Effector memory CD8-positive, alpha-beta T cell (primary cell): ENCODE data around the gene VTI1A.

Source experiments
- ATAC-seq: fragments of 150-1000 bp; cut with Tn5 transposase; replicated peaks from 2 replicates; pipeline ENCODE4 v1.10.0; 2021; ENCODE audit warnings: mild to moderate bottlenecking, moderate library complexity
- DNase-seq, 3 experiments: peaks; one replicate each; pipeline ENCODE4 v3.0.0; 2021
- H3K27ac Mint-ChIP-seq, 2 donors: one replicate each; pipeline ENCODE4 v1.8.0; 2022; ENCODE audit warnings: mild to moderate bottlenecking in 2 of 2, mixed read lengths in 2 of 2, moderate library complexity in 2 of 2
- H3K27me3 Mint-ChIP-seq, 2 donors: one replicate each; pipeline ENCODE4 v1.8.0; 2022; ENCODE audit warnings: mixed read lengths in 2 of 2
- H3K36me3 Mint-ChIP-seq: one replicate; pipeline ENCODE4 v1.8.0; 2022; ENCODE audit warnings: mild to moderate bottlenecking, moderate library complexity, mixed read lengths; ENCODE audit not compliant: insufficient read depth
- H3K4me1 Mint-ChIP-seq, 2 donors: one replicate each; pipeline ENCODE4 v1.8.0; 2022; ENCODE audit warnings: low read depth in 2 of 2, mixed read lengths in 2 of 2
- H3K4me3 Mint-ChIP-seq, 2 donors: one replicate each; pipeline ENCODE4 v1.8.0; 2022; ENCODE audit warnings: mild to moderate bottlenecking in 2 of 2, mixed read lengths in 2 of 2, moderate library complexity in 2 of 2
- H3K9me3 Mint-ChIP-seq, 2 donors: one replicate each; pipeline ENCODE4 v1.8.0; 2022; ENCODE audit warnings: mixed read lengths in 2 of 2

VTI1A gene

DNA sequence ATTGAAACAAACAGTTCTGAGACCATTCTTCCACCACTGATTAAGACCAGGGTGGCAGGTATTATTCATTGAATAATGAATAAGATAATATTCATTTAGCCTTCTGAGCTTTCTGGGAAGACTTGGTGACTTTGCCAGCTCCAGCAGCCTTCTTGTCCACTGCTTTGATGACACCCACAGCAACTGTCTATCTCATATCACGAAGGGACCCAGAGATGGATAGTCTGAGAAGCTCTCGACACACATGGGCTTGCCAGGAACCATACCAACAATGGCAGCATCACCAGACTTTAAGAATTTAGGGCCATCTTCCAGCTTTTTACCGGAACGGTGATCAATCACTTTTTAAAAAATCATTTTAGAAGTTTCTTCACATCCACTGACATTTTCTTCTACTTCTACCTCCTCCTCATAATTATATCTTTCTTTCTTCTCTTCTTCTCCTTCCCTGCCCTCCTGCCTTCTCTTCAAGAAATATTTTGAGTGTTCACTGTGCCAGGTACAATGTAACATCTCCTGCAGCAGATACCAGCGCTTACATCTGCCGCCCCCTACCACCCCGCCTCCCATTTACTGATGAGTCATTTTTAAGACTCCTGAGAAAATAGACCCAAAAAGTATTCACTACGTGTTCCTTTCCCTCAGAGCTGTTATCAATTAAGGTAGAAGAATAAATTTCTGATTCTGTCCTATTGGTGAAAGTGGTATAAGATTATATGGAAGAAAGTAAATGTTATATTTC lies 101.7 kb downstream of the VTI1A start:
- Mint-ChIP-seq H3K36me3 (peaks cover 4% of the 10 kb centered on the region), H3K27ac (no peak overlapping the region), H3K9me3 (no peaks in the 10 kb centered on the region), H3K4me1 (peaks cover 5 to 8% of the 10 kb centered on the region in 2 donors), H3K27me3 (no peaks in the 10 kb centered on the region), H3K4me3 (no peak overlapping the region)
- DNase-seq, result no peak
- ATAC-seq, result no peak

DNA sequence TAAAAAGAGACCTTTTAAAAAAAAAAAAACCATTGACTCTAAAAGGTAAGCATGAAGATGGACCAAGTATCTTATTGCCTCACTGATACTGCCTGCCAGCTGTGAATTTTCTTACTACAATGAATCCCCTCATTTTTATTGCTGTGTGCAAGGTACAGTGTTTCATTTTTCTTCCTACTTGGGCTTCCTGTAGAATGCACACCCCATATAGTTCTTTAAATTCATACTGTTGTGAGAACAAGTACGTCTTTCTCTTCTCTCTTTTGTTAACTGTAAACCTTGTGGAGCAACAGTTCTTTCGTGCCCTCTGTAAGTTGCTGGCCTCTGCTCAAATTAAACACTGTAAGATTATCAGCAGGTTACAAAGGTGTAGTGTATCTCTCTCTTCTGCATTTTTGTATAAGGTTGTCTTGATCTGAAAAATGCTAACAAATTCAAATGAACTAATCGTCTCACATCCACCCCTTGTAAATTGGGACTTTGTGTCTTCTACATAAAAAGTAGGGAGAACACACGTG lies 105.6 kb downstream of the VTI1A start:
- Mint-ChIP-seq H3K9me3 (no peaks in the 10 kb centered on the region), H3K27me3 (no peaks in the 10 kb centered on the region)
- ATAC-seq, result no peak

DNA sequence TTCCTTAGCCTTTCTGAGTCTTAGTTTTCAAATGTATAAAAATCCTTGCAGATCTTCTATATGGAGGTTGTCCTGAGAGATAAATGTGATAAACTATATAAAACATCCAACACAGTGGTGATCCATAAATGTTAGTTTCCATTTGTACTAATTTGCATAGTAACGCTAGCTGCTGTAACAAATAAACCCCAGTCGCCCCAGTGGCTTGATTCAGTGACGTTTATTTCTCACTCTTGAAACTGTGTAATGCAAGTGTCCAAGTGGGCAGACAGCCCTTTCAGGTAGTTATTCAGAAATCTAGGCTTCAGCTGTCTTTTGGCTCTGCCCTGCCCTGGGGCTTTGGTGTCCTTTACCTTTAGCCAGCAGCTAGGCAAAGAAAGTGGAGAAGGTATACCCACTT lies 106.3 kb downstream of the VTI1A start:
- ATAC-seq, result no peak
- DNase-seq, result no peak
- Mint-ChIP-seq H3K36me3 (peaks cover 4% of the 10 kb centered on the region), H3K4me3 (no peak overlapping the region), H3K9me3 (no peaks in the 10 kb centered on the region), H3K27ac (no peak overlapping the region), H3K27me3 (no peaks in the 10 kb centered on the region), H3K4me1 (peaks cover 0 to 3% of the 10 kb centered on the region in 2 donors)

More for the DNA sequence above, 105.6 kb downstream of the VTI1A start:
- peaks cover 4% of the 10 kb centered on the region for H3K36me3 Mint-ChIP-seq
- H3K27ac Mint-ChIP-seq, result no peak overlapping the region
- no peak for DNase-seq
- H3K4me1 Mint-ChIP-seq, result peaks cover 0 to 3% of the 10 kb centered on the region in 2 donors
- no peak overlapping the region for H3K4me3 Mint-ChIP-seq

DNA sequence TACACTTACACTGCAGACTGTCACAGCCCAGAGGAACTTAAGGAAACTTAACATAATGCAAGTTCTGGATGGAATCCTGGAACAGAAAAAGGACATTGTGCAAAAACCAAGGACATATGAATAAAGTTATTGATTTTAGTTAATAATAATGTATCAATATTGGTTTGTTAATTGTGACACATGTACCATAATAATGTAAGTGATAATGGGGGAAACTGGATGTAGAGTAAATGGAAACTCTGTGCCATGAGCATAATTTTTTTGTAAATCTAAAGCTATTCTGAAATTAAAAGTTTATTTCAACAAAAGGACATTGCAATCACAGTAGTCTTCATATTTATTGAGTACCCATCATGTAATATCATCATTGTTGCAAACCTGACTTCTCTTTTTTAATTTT lies 107.2 kb downstream of the VTI1A start:
- no peak for DNase-seq
- no peak for ATAC-seq
- no peaks in the 10 kb centered on the region for H3K9me3 Mint-ChIP-seq
- H3K4me1 Mint-ChIP-seq, result peaks cover 0 to under 1% of the 10 kb centered on the region in 2 donors
- H3K4me3 Mint-ChIP-seq, result no peak overlapping the region
- H3K27ac Mint-ChIP-seq, result no peak overlapping the region
- H3K36me3 Mint-ChIP-seq, result peaks cover 4% of the 10 kb centered on the region
- no peaks in the 10 kb centered on the region for H3K27me3 Mint-ChIP-seq

DNA sequence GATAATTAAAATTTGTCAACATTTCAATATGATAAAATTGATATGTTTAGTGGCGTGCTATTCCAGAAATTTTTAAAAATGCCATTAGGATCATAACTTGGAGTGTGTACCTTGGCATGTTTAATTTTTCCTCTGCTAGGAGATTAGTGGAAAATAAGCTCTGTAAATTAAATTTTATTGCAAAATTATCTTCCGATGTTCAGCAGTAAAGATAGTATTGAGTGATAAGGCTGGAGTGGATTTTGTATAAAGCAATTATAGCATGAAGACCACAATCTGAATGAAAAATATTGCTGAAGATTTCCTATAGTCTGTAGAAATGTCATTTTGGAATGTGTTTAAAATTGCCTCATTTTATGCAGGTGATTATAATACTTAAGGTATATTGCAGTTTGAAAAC lies 110.2 kb downstream of the VTI1A start:
- ATAC-seq (no peak), DNase-seq (no peak)
- Mint-ChIP-seq H3K9me3 (no peaks in the 10 kb centered on the region), H3K36me3 (no peaks in the 10 kb centered on the region), H3K27ac (no peak overlapping the region), H3K4me3 (no peak overlapping the region), H3K4me1 (peaks cover 0 to 3% of the 10 kb centered on the region in 2 donors), H3K27me3 (no peaks in the 10 kb centered on the region)

DNA sequence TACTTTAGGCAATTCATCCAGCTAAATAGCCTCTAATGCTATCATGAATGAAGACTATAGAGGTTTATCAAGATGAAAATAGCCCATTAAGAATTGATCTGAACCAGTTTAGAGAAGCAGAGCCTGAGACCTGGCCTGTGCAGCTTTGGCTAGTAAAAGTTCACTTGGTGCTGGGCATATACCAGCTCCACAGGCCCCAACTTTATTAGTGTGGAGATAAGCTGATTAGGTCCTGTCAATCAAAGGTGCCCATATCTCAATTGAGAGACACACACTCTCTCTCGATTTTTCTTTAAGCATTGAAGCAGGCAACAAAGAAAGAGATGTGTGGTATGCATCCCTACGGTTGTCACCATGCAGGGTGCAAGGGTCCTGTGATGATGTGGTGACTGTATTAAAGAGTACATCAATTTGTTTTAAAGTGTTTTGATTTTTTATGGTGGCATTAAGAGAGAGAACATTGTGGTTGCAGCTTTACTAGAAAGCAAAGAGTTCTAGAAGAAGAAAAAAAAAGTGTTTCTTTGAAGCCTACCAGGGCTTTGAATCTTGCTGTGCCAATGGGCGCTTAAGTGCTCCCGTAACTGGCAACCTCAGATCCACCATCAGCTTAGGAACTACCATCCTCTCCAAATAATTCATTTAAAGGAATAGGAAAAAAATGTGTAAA lies 111.6 kb downstream of the VTI1A start:
- no peak for DNase-seq
- no peak for ATAC-seq
- Mint-ChIP-seq H3K4me3 (no peak overlapping the region), H3K36me3 (no peaks in the 10 kb centered on the region), H3K27me3 (no peaks in the 10 kb centered on the region), H3K9me3 (no peaks in the 10 kb centered on the region), H3K27ac (no peak overlapping the region), H3K4me1 (peaks cover 0 to 3% of the 10 kb centered on the region in 2 donors)

DNA sequence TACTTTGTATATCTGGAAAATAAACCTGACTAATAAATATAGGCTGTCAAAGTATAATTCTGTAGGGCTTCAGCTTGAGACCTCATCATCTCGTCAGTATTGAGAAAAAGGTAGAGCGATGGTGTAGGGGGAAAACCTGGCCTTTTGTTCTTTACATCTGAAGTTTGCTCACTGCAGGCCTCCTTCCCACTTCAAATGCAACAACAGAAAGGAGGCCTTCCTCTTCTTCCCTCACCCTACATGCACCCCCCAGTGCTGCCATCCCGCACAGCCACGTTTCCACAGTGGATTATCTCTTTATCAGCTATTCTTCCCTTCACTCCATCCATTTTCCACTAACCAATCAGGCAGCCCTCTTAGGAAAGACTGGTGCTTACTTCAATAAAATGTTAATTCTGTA lies 112.3 kb downstream of the VTI1A start:
- Mint-ChIP-seq H3K27ac (no peak overlapping the region), H3K27me3 (no peaks in the 10 kb centered on the region), H3K4me1 (peaks cover 0 to 3% of the 10 kb centered on the region in 2 donors), H3K4me3 (no peak overlapping the region), H3K36me3 (no peaks in the 10 kb centered on the region), H3K9me3 (no peaks in the 10 kb centered on the region)
- no peak for DNase-seq
- ATAC-seq, result no peak

DNA sequence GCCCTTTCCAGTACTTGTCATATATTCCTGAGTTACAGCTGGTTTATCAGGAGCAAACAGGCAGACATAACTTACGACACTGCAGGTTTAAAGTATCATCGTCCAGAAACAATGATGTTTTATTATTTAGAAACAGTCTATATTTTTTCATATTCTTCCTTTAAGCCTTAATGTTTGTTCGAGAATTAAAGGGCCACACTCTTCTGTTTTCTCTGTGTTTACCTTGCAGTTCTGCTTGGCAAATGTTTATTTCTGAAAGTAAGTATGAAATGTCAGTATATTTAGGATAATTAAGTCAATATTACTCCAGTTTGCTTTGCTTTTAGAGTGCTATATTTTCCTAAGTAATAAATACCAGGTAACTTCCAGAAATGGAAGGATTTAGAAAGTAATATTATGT lies 115.1 kb downstream of the VTI1A start:
- Mint-ChIP-seq H3K9me3 (no peaks in the 10 kb centered on the region), H3K36me3 (no peaks in the 10 kb centered on the region), H3K4me3 (no peak overlapping the region), H3K27ac (peak overlapping the region in 1 of 2 donors; percentile 28), H3K4me1 (peaks cover 0 to 3% of the 10 kb centered on the region in 2 donors), H3K27me3 (no peaks in the 10 kb centered on the region)
- no peak for DNase-seq
- ATAC-seq, result no peak

DNA sequence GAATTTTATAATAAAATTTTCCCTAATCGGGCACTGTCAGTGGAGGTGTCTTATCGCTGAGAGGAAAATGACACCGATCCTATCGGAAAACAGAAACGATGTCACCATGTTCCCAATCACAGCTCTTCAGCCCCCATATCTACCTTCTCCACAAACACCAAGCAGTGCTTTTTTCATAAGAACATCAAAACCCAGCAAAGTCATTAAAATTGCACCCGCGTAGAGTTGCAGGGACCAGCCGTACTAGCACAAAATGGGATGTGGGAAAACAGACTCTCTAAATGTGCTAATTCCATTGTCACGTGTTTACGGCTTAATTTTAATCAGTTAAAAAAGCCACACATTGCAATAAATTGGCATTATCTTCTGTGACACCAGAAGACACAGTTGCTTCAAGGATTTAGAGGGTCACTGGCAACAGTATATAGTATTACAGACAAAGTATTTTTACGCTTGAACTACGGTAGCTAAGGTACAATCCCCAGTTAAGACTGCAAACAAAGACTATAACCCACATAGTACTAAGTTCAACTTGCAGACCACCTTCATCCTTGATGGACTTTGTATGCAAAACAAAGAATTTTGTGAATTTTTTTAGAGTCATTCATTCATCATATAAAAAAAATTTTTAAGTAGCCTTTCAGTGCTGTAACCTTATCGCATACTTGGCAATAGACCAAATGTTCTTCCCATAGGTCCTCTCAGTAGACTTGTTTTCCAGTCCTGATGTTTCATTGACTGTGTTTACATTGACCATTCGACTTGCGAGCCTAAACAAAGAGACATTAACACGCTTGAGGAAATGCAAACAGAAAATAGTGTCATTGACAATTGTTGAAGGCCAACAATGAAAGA lies 116.0 kb downstream of the VTI1A start:
- H3K9me3 Mint-ChIP-seq, result no peaks in the 10 kb centered on the region
- H3K27ac Mint-ChIP-seq, result peak overlapping the region in 1 of 2 donors; percentile 28
- H3K27me3 Mint-ChIP-seq, result no peaks in the 10 kb centered on the region
- no peak for ATAC-seq
- DNase-seq, result no peak
- H3K4me1 Mint-ChIP-seq, result peaks cover 0 to 3% of the 10 kb centered on the region in 2 donors
- H3K36me3 Mint-ChIP-seq, result no peaks in the 10 kb centered on the region
- H3K4me3 Mint-ChIP-seq, result no peak overlapping the region

DNA sequence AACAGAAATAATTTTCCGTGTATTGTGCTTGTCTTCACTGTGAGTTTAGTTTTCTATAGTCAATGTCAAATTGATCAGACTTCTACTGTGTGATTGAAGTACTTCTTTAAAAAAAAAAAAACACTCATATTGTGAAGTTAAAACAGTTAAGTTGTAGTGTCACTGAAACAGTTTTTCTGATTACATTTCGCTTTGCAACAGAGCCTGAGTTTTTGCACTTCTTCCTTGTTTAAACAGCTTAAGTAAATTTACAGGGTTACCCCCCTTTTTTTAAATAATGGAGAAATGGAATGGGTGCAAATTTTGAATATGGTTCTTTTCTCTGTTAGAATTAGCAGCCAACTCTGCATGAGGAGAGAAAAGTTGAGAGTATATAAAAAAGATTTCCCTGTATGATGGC lies 117.3 kb downstream of the VTI1A start:
- Mint-ChIP-seq H3K36me3 (no peaks in the 10 kb centered on the region), H3K27ac (no peak overlapping the region), H3K4me3 (no peak overlapping the region), H3K4me1 (peaks cover 0 to 2% of the 10 kb centered on the region in 2 donors), H3K9me3 (no peaks in the 10 kb centered on the region), H3K27me3 (no peaks in the 10 kb centered on the region)
- no peak for DNase-seq
- no peak for ATAC-seq

DNA sequence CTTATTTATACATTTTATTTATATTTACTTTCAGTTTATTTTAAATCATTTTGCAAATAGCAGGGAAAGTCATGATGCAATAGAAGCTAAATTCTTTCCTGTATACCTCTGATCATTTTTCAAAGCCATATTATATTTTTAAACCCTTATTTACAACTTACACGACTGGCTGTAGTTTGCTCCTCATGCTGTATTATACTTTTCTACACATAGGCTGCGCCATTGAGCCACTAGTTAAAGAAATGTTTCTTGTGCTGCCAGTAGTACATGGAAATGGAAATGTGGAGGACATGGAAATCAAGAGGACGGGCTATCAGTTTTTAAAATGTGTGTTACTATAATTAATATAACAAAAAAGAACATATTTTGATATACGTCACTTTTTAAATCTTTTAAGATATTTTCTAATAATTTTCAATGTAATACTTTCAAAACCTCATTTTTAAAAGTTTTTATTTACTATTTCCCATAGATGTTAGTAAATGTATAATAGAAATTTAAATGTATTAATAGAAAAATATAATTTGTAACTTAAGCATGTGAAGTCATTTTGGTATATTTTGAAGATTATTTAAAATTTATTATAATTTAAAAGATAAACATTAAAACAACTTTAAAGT lies 118.5 kb downstream of the VTI1A start:
- DNase-seq, result peak in 2 of 3 experiments; percentile 5 to 23

DNA sequence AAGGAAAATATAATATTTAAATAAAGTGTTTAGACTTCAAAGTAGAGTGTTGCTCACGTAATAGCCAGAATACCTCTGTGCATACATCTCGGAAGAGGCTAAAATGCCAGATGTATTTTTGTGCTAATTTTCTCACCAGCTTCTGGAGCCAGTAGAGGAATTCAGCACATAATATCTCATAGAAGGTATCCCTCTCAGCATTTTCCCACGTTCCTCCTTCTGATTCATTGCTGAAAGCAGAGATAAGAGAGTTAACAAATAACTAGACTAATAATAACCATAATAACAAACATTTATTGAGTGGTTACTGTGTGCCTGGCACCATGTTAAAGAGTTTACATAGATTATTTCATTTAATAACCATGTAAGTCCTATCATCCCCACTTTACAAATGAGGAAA lies 123.6 kb downstream of the VTI1A start:
- H3K4me1 Mint-ChIP-seq, result no peaks in the 10 kb centered on the region
- H3K27me3 Mint-ChIP-seq, result no peaks in the 10 kb centered on the region
- peaks cover 0 to 2% of the 10 kb centered on the region in 2 donors for H3K9me3 Mint-ChIP-seq
- DNase-seq (no peak), ATAC-seq (no peak)
- no peak overlapping the region for H3K27ac Mint-ChIP-seq
- no peaks in the 10 kb centered on the region for H3K36me3 Mint-ChIP-seq
- no peak overlapping the region for H3K4me3 Mint-ChIP-seq

More for the DNA sequence above, 118.5 kb downstream of the VTI1A start:
- Mint-ChIP-seq H3K4me1 (no peaks in the 10 kb centered on the region), H3K9me3 (no peaks in the 10 kb centered on the region), H3K36me3 (no peaks in the 10 kb centered on the region), H3K27me3 (no peaks in the 10 kb centered on the region), H3K27ac (no peak overlapping the region), H3K4me3 (no peak overlapping the region)
- ATAC-seq, result no peak

DNA sequence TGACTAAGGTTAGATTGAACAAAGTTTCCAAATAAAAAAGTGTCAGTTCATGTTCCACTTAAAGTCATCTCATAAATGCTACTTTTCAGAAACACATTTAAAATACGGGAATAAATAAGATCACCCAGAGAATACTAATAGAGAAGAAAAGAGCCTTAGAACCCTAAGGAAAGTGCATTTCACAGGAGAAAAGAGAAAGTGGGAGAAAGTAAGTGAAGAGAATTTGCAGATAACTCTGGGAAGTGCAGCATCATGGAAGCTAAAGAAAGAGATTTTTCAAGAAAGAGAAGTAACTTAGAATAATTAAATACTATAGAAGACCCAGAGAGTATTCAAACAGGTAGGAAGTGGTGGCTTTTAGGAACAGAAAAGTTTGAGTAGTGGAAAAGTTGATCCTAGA lies 132.6 kb downstream of the VTI1A start:
- H3K4me1 Mint-ChIP-seq, result no peaks in the 10 kb centered on the region
- H3K27me3 Mint-ChIP-seq, result no peaks in the 10 kb centered on the region
- ATAC-seq (no peak), DNase-seq (no peak)
- H3K27ac Mint-ChIP-seq, result no peak overlapping the region
- H3K9me3 Mint-ChIP-seq, result no peaks in the 10 kb centered on the region
- no peak overlapping the region for H3K4me3 Mint-ChIP-seq
- peaks cover 4% of the 10 kb centered on the region for H3K36me3 Mint-ChIP-seq
